Prostate gland (tissue), 2 donors: Measurements from ENCODE around the gene MATN1. TPM values are rescaled to one million over a fixed set of nuclear protein-coding genes. Genes with fewer than 3 reads are reported as not detected.

Source experiments
- DNase-seq: peaks from one replicate; pipeline ENCODE4 v3.0.0-alpha.2; 2019; ENCODE audit warnings: low spot score
- H3K27ac ChIP-seq, 2 donors: fragments of 200-600 bp; sonication (generic); 2 replicates each; pipeline ENCODE4 v1.5.1; 2017 to 2019
- H3K27me3 ChIP-seq: fragments of 200-600 bp; sonication (generic); replicated peaks from 2 replicates; pipeline ENCODE4 v1.5.1; 2019; ENCODE audit not compliant: insufficient read depth
- H3K36me3 ChIP-seq, 2 donors: fragments of 200-600 bp; sonication (generic); 1 replicate in 1 of 2; 2 replicates in 1 of 2; pipeline versions ENCODE4 v1.5.1 to v1.8.1; 2017 to 2019
- H3K4me1 ChIP-seq: fragments of 200-600 bp; sonication (generic); replicated peaks from 2 replicates; pipeline ENCODE4 v1.5.1; 2019
- H3K4me3 ChIP-seq, 2 donors: fragments of 200-600 bp; sonication (generic); 2 replicates each; pipeline ENCODE4 v1.5.1; 2017 to 2019
- H3K9me3 ChIP-seq: fragments of 200-600 bp; sonication (generic); 2 replicates; pipeline ENCODE4 v1.5.1; 2017
- CTCF ChIP-seq, 4 experiments: fragments of 200-600 bp in 2 of 4; fragments of 450-650 bp in 2 of 4; sonication (generic) in 2 of 4; IDR thresholded peaks; 1 replicate in 3 of 4; 2 replicates in 1 of 4; pipeline ENCODE4 v1.5.1; 2016 to 2019; ENCODE audit warnings: antibody characterized with exemption in 4 of 4, mild to moderate bottlenecking in 2 of 4, moderate library complexity in 2 of 4
- POLR2A ChIP-seq: fragments of 450-650 bp; IDR thresholded peaks from one replicate; pipeline ENCODE4 v1.6.1; 2016; ENCODE audit warnings: antibody characterized with exemption, mild to moderate bottlenecking
- POLR2AphosphoS5 ChIP-seq: sonication (generic); formaldehyde crosslinking; IDR thresholded peaks from one replicate; pipeline ENCODE4 v1.6.1; 2017; ENCODE audit warnings: antibody characterized with exemption
- WGBS: methylation state at CpG from one replicate; pipeline ENCODE4 v1.1.5; 2018; 5-methylcytosine and 5-hydroxymethylcytosine counted together
- intact Hi-C: fragments of 100-400 bp; cut with DNase I; formaldehyde crosslinking; loops from one replicate; pipeline ENCODE4 v1.14.2; 2022
- total RNA-seq, 2 donors: library from RNA; depleted of rRNA; stranded (reverse); fragments of >200 nt; gene quantifications; one replicate each; pipeline ENCODE4 v1.1.0, GENCODE V29; 2016

Gene MATN1
- total RNA-seq, 2 donors from 2014 or later, result 0.34 TPM; not detected in 1

- DNase-seq, result no peak
- intact Hi-C loops, result no loop called here
Measured at GRCh38 chr1:30731109-30731805, 7.9 kb upstream of the MATN1 start.

GRCh38 chr1:30730346-30731108 lies 7.1 kb upstream of the MATN1 start:
- H3K4me1 ChIP-seq, result no peaks in the 10 kb centered on the region
- intact Hi-C loops, result no loop called here
- DNase-seq, result no peak
- H3K4me3 ChIP-seq, result no peak overlapping the region
- WGBS, result 76% methylated on average over 23 of the region's 23 CpGs
- H3K9me3 ChIP-seq, result no peaks in the 10 kb centered on the region
- no peak overlapping the region for H3K27ac ChIP-seq
- no peaks in the 10 kb centered on the region for H3K36me3 ChIP-seq
- no peak for TF ChIP-seq POLR2A
- TF ChIP-seq CTCF (IDR thresholded peaks at IDR 0.05), result no peak
- no peak for TF ChIP-seq POLR2AphosphoS5
- no peaks in the 10 kb centered on the region for H3K27me3 ChIP-seq

More at GRCh38 chr1:30731109-30731805, 7.9 kb upstream of the MATN1 start:
- H3K36me3 ChIP-seq, result no peaks in the 10 kb centered on the region
- 74% methylated on average over 10 of the region's 10 CpGs for WGBS
- TF ChIP-seq POLR2AphosphoS5, result no peak
- TF ChIP-seq CTCF (IDR thresholded peaks at IDR 0.05), result no peak
- no peaks in the 10 kb centered on the region for H3K4me1 ChIP-seq
- H3K27me3 ChIP-seq, result no peaks in the 10 kb centered on the region
- no peak overlapping the region for H3K4me3 ChIP-seq
- H3K9me3 ChIP-seq, result no peaks in the 10 kb centered on the region
- no peak overlapping the region for H3K27ac ChIP-seq

GRCh38 chr1:30729901-30730300 lies 6.5 kb upstream of the MATN1 start:
- H3K4me3 ChIP-seq, result no peak overlapping the region
- no peaks in the 10 kb centered on the region for H3K4me1 ChIP-seq
- intact Hi-C loops, result loop anchor here (5.0 kb wide), 1 partner anchor 32 kb away; no protein-coding TSS in a partner anchor
- DNase-seq, result no peak
- H3K27ac ChIP-seq, result no peak overlapping the region
- 96% methylated on average over 6 of the region's 6 CpGs for WGBS
- TF ChIP-seq POLR2A (no peak), POLR2AphosphoS5 (no peak), CTCF (IDR thresholded peaks at IDR 0.05) (no peak)
- no peaks in the 10 kb centered on the region for H3K9me3 ChIP-seq
- H3K27me3 ChIP-seq, result no peaks in the 10 kb centered on the region
- no peaks in the 10 kb centered on the region for H3K36me3 ChIP-seq

- TF ChIP-seq CTCF (IDR thresholded peaks at IDR 0.05) (no peak), POLR2A (no peak), POLR2AphosphoS5 (no peak)
- intact Hi-C loops, result loop anchor here (5.0 kb wide), 1 partner anchor 33 kb away; no protein-coding TSS in a partner anchor
- 71% methylated on average over 17 of the region's 17 CpGs for WGBS
- Histone ChIP-seq H3K9me3 (no peaks in the 10 kb centered on the region), H3K36me3 (no peaks in the 10 kb centered on the region), H3K4me3 (no peak overlapping the region), H3K4me1 (no peaks in the 10 kb centered on the region), H3K27me3 (no peaks in the 10 kb centered on the region), H3K27ac (no peak overlapping the region)
- DNase-seq, result no peak
Measured at GRCh38 chr1:30728832-30729638, 5.7 kb upstream of the MATN1 start.
